ENCODE measurements around the gene TBC1D23.

- no peak for TF ChIP-seq CTCF (IDR thresholded peaks at IDR 0.05)
- no peak for TF ChIP-seq POLR2A (IDR thresholded peaks at IDR 0.05)
- no peak for TF ChIP-seq EP300 (IDR thresholded peaks at IDR 0.05)
These were observed 39.6 kb upstream of the TBC1D23 start for GRCh38 chr3:100221159-100221558.
